Esophagus squamous epithelium (tissue), 5 donors: Measurements from ENCODE around the gene PRSS22. TPM values are rescaled to one million over a fixed set of nuclear protein-coding genes. Genes with fewer than 3 reads are reported as not detected.

ENCODE experiments used
- DNase-seq: peaks from one replicate; lab custom pipeline; 2025; lab: John Stamatoyannopoulos, UW
- H3K27ac ChIP-seq, 4 donors: fragments of 200-600 bp; sonication (generic); one replicate each; pipeline ENCODE4 v1.5.1; 2016 to 2019; ENCODE audit warnings: mild to moderate bottlenecking in 1 of 4
- H3K27me3 ChIP-seq, 4 donors: fragments of 200-600 bp; sonication (generic); 1 replicate in 3 of 4; 2 replicates in 1 of 4; pipeline versions ENCODE4 v1.5.1 to v1.6.0; 2017 to 2021; ENCODE audit warnings: antibody characterized with exemption in 1 of 4
- H3K36me3 ChIP-seq, 3 donors: fragments of 200-600 bp; sonication (generic); one replicate each; pipeline ENCODE4 v1.5.1; 2016 to 2019
- H3K4me1 ChIP-seq, 3 donors: fragments of 200-600 bp; sonication (generic); one replicate each; pipeline ENCODE4 v1.5.1; 2017 to 2019
- H3K4me3 ChIP-seq, 4 donors: fragments of 200-600 bp; sonication (generic); 1 replicate in 3 of 4; 2 replicates in 1 of 4; pipeline ENCODE4 v1.5.1; 2016 to 2019; ENCODE audit warnings: mild to moderate bottlenecking in 2 of 4, moderate library complexity in 1 of 4
- H3K9me3 ChIP-seq, 3 donors: fragments of 200-600 bp; sonication (generic); one replicate each; pipeline ENCODE4 v1.5.1; 2016 to 2019
- CTCF ChIP-seq, 6 experiments: fragments of 450-650 bp in 4 of 6; fragments of 200-600 bp in 2 of 6; sonication (generic) in 2 of 6; IDR thresholded peaks; one replicate each; pipeline ENCODE4 v1.5.1; 2016 to 2019; ENCODE audit warnings: antibody characterized with exemption in 6 of 6, mild to moderate bottlenecking in 4 of 6, moderate library complexity in 4 of 6
- POLR2A ChIP-seq, 4 donors: fragments of 450-650 bp; IDR thresholded peaks; one replicate each; pipeline ENCODE4 v1.6.1; 2017; ENCODE audit warnings: antibody characterized with exemption in 4 of 4, mild to moderate bottlenecking in 4 of 4, moderate library complexity in 3 of 4
- WGBS, 2 donors: methylation state at CpG; one replicate each; pipeline ENCODE4 v1.1.5; 2018; 5-methylcytosine and 5-hydroxymethylcytosine counted together
- intact Hi-C: fragments of 100-400 bp; cut with DNase I; formaldehyde crosslinking; loops from one replicate; pipeline ENCODE4 v1.15.0; 2022
- total RNA-seq, 4 donors: library from RNA; depleted of rRNA; stranded (reverse); fragments of >200 nt; gene quantifications; one replicate each; pipeline ENCODE4 v1.1.0, GENCODE V29; 2016
- donor health status: DM: yes; HTN: yes; CAD: no.

PRSS22 gene
- total RNA-seq, 4 donors from 2014 or later = 36.6 to 149 (median 113) TPM

- H3K27me3 ChIP-seq = peaks cover 0 to 3% (median 0%) of the 10 kb centered on the region in 4 donors
- no peak overlapping the region for H3K27ac ChIP-seq
- no peak overlapping the region for H3K4me3 ChIP-seq
- H3K9me3 ChIP-seq = no peaks in the 10 kb centered on the region
- TF ChIP-seq POLR2A (IDR thresholded peaks at IDR 0.05) = no peak
- no peak for TF ChIP-seq CTCF (IDR thresholded peaks at IDR 0.05)
- WGBS, 2 donors = 79 to 85% methylated on average over 4 to 6 of the region's 6 CpGs
- intact Hi-C loops = no loop called here
- H3K36me3 ChIP-seq = no peaks in the 10 kb centered on the region
- peaks cover 8 to 24% (median 12%) of the 10 kb centered on the region in 3 donors for H3K4me1 ChIP-seq
- no peak for DNase-seq
These were observed 14.0 kb upstream of the PRSS22 start for GRCh38 chr16:2871926-2872325.

- intact Hi-C loops = no loop called here
- H3K4me3 ChIP-seq = peak overlapping the region; percentile 47 to 89 (median 68)
These were observed 10.2 kb upstream of the PRSS22 start for GRCh38 chr16:2867987-2868789.

GRCh38 chr16:2867661-2867986 lies 9.7 kb upstream of the PRSS22 start:
- H3K4me3 ChIP-seq = peak overlapping the region; percentile 47 to 89 (median 68)
- peak overlapping the region; percentile 91 to 98 (median 94) for H3K27ac ChIP-seq
- H3K4me1 ChIP-seq = peaks cover 7 to 15% (median 8%) of the 10 kb centered on the region in 3 donors
- H3K36me3 ChIP-seq = no peaks in the 10 kb centered on the region
- no peak for TF ChIP-seq CTCF (IDR thresholded peaks at IDR 0.05)
- TF ChIP-seq POLR2A (IDR thresholded peaks at IDR 0.05) = no peak
- no peaks in the 10 kb centered on the region for H3K9me3 ChIP-seq
- intact Hi-C loops = no loop called here
- peaks cover 0 to 13% (median 0%) of the 10 kb centered on the region in 4 donors for H3K27me3 ChIP-seq
- WGBS, 2 donors = 18 to 23% methylated on average over 7 to 8 of the region's 8 CpGs
- DNase-seq = no peak

More at GRCh38 chr16:2867987-2868789, 10.2 kb upstream of the PRSS22 start:
- Histone ChIP-seq H3K9me3 (no peaks in the 10 kb centered on the region), H3K27ac (peak overlapping the region; percentile 91 to 98 (median 94)), H3K4me1 (peaks cover 7 to 15% (median 8%) of the 10 kb centered on the region in 3 donors), H3K36me3 (no peaks in the 10 kb centered on the region), H3K27me3 (peaks cover 0 to 8% (median 0%) of the 10 kb centered on the region in 4 donors)
- peak; percentile 92 to 99 (median 98) for TF ChIP-seq CTCF (IDR thresholded peaks at IDR 0.05)
- TF ChIP-seq POLR2A (IDR thresholded peaks at IDR 0.05) = peak in 2 of 4 donors; percentile 31 to 52
- DNase-seq = peak; percentile 65
- 0% methylated on average over 7 to 37 of the region's 45 CpGs for WGBS, 2 donors

- intact Hi-C loops = no loop called here
- no peak for TF ChIP-seq POLR2A (IDR thresholded peaks at IDR 0.05)
- no peak for TF ChIP-seq CTCF (IDR thresholded peaks at IDR 0.05)
- Histone ChIP-seq H3K4me3 (no peak overlapping the region), H3K27me3 (peaks cover 0 to 23% (median 0%) of the 10 kb centered on the region in 4 donors), H3K27ac (no peak overlapping the region), H3K4me1 (peaks cover 7 to 15% (median 8%) of the 10 kb centered on the region in 3 donors), H3K9me3 (peaks cover 0 to 2% (median 0%) of the 10 kb centered on the region in 3 donors), H3K36me3 (no peaks in the 10 kb centered on the region)
- no peak for DNase-seq
- WGBS, 2 donors = 62 to 67% methylated on average over 2 to 4 of the region's 4 CpGs
These were observed 8.5 kb upstream of the PRSS22 start for GRCh38 chr16:2866431-2866830.

GRCh38 chr16:2865651-2866050 lies 7.7 kb upstream of the PRSS22 start:
- H3K4me3 ChIP-seq = no peak overlapping the region
- H3K27me3 ChIP-seq = peaks cover 0 to 30% (median 0%) of the 10 kb centered on the region in 4 donors
- peaks cover 7 to 15% (median 8%) of the 10 kb centered on the region in 3 donors for H3K4me1 ChIP-seq
- intact Hi-C loops = no loop called here
- H3K36me3 ChIP-seq = no peaks in the 10 kb centered on the region
- no peak overlapping the region for H3K27ac ChIP-seq
- 72 to 79% methylated on average over 4 of the region's 4 CpGs for WGBS, 2 donors
- peaks cover 0 to 9% (median 0%) of the 10 kb centered on the region in 3 donors for H3K9me3 ChIP-seq
- TF ChIP-seq POLR2A (IDR thresholded peaks at IDR 0.05) (no peak), CTCF (IDR thresholded peaks at IDR 0.05) (no peak)
- no peak for DNase-seq
